Ishikawa (cell line): Measurements from ENCODE around the gene PALLD.

Experiments
- CEBPB ChIP-seq: IDR thresholded peaks from 2 replicates; pipeline ENCODE4 v1.6.1; 2012
- CREB1 ChIP-seq: IDR thresholded peaks from 2 replicates; pipeline ENCODE4 v1.6.1; 2012; ENCODE audit warnings: low read depth
- EGR1 ChIP-seq: IDR thresholded peaks from 2 replicates; pipeline ENCODE4 v1.6.1; 2012
- EP300 ChIP-seq: IDR thresholded peaks from 2 replicates; pipeline ENCODE4 v1.6.1; 2012; ENCODE audit warnings: borderline replicate concordance
- FOXM1 ChIP-seq: IDR thresholded peaks from 2 replicates; pipeline ENCODE4 v1.6.1; 2012; ENCODE audit warnings: low read depth, borderline replicate concordance
- MAX ChIP-seq: IDR thresholded peaks from 2 replicates; pipeline ENCODE4 v1.6.1; 2012
- NFIC ChIP-seq: IDR thresholded peaks from 2 replicates; pipeline ENCODE4 v1.6.1; 2012
- RAD21 ChIP-seq: IDR thresholded peaks from 2 replicates; pipeline ENCODE4 v1.6.1; 2012; ENCODE audit warnings: low read depth
- REST ChIP-seq: IDR thresholded peaks from 2 replicates; pipeline ENCODE4 v1.6.1; 2012; ENCODE audit warnings: low read depth, mild to moderate bottlenecking
- TAF1 ChIP-seq: IDR thresholded peaks from 2 replicates; pipeline ENCODE4 v1.6.1; 2012; ENCODE audit warnings: low read depth, mild to moderate bottlenecking
- TCF12 ChIP-seq: IDR thresholded peaks from 2 replicates; pipeline ENCODE4 v1.6.1; 2012; ENCODE audit warnings: low read depth
- TEAD4 ChIP-seq: IDR thresholded peaks from 2 replicates; pipeline ENCODE4 v1.6.1; 2012
- USF1 ChIP-seq: IDR thresholded peaks from 2 replicates; pipeline ENCODE4 v1.6.1; 2012
- YY1 ChIP-seq: IDR thresholded peaks from 2 replicates; pipeline ENCODE4 v1.6.1; 2012; ENCODE audit warnings: low read depth

GRCh38 chr4:168766604-168767316 is 269.9 kb downstream of the PALLD start:
- TF ChIP-seq CREB1, result no peak
- TF ChIP-seq MAX, result no peak
- no peak for TF ChIP-seq USF1
- TF ChIP-seq EGR1, result no peak
- no peak for TF ChIP-seq REST
- TF ChIP-seq CEBPB, result no peak
- no peak for TF ChIP-seq YY1
- no peak for TF ChIP-seq EP300
- no peak for TF ChIP-seq RAD21
- 0 out of 2 replicates have a peak, but pooled peaks have one; percentile 35 for TF ChIP-seq NFIC
- TF ChIP-seq TCF12, result no peak
- no peak for TF ChIP-seq TEAD4
- no peak for TF ChIP-seq TAF1
- no peak for TF ChIP-seq FOXM1
